GM18519 (cell line): Measurements from ENCODE around the gene ARMC6.
A peak's percentile ranks its signal among the peaks of the same experiment; 100 is the strongest.

Source experiments
- ATAC-seq: cut with Tn5 transposase; IDR thresholded peaks from one replicate; pipeline ENCODE4 v1.9.1; 2021; ENCODE audit warnings: mild to moderate bottlenecking, moderate library complexity; ENCODE audit not compliant: unreplicated experiment, low FRiP score

The ARMC6 gene

DNA sequence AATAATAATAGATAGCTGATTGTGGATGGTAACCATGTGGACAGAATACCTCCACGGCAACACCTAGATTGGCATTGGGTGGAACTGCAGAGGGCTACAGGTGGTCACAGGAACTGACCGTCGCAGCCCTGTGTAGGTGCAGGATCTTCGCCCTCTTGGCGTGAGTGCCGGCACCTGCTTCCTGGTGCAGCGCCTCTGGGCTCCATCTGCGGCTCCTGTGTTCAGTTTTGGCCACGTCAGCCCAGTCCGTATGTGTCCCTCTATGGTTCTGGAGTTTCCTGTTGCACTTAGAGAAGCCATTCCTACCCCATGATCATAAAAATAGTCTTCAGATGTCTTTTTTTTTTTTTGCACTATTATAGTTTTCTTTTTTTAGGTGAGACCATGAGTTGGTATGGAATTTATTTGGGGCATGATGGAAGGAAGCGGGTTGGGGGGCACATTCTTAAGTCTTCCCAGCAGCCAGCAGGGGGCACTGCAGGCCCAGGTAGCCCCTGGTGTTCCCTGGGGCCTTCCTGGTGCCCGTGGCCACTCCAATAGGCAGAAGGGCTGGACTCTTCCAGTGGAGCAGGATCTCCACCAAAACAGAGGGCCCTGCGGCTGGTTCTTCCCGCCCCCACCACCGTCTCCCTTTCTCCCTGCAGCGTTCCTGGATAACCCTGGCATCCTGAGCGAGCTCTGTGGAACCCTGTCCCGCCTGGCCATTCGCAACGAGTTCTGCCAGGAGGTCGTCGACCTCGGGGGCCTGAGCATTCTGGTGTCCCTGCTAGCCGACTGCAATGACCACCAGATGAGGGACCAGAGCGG is 20.3 kb downstream of the ARMC6 start:
- ATAC-seq, result no peak

DNA sequence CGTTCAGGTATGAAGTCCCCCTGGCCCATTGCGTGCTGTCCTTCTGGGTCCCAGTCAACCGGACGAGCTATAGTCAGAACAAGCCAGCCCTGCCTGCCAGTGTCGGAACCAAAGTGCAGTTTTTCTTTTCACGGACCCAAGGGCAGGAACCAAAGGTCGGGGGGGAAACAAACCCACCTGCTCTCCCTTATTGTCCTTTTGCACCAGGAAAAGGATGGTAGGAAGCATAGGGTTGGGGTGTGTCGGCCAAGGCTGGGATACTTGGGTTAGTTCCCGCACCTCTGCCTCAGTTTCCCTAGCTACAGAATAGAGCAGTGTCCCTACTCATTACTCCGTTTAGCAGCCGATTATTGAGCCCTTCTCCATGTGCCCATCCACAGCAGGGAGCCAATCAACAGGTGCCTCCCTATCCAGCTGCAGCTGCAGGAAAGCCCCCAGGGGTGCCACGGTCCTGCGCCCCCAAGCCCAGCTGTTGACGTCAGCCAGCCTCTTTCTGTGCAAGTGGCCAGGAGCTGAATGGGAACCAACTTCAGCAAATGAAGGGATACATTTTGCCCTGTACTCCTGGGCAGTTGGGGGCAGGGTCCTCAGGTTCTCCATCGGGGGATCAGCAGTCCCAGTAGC is 21.0 kb downstream of the ARMC6 start:
- no peak for ATAC-seq

DNA sequence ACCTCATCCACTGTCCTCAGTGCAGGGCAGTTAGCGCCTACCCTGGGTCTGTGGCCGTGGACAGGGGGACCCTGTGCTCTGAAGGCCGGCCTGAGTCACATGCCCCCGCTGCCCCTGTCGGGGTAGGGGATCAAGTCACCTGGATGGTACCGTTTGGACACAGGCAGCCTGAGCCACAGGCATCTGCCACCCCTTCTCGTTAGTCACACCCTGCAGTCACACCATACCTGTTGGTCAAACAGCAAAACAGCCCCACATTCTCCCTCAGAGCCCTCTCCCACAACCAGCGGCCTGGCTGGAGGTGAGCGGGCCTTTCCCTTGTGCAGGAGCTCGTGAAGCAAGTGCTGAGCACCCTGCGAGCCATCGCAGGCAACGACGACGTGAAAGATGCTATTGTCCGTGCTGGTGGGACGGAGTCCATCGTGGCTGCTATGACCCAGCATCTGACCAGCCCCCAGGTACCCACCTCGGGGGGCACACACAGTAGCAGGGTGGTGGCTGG is 21.6 kb downstream of the ARMC6 start:
- no peak for ATAC-seq

DNA sequence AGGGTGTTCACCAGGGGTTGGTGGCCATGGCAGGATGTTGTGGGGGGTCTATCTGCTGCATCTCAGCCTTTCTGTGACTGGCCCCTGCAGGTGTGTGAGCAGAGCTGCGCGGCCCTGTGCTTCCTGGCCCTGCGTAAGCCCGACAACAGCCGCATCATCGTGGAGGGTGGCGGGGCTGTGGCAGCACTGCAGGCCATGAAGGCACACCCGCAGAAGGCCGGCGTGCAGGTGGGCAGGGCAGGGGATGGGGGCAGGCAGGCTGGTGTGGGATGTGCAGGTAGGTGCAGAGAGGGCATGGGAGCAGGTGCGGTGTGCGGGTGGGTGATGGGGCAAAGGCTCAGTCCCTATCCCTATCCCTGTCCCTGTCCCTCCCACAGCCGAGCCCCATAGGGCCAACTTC is 22.3 kb downstream of the ARMC6 start:
- ATAC-seq, result no peak

DNA sequence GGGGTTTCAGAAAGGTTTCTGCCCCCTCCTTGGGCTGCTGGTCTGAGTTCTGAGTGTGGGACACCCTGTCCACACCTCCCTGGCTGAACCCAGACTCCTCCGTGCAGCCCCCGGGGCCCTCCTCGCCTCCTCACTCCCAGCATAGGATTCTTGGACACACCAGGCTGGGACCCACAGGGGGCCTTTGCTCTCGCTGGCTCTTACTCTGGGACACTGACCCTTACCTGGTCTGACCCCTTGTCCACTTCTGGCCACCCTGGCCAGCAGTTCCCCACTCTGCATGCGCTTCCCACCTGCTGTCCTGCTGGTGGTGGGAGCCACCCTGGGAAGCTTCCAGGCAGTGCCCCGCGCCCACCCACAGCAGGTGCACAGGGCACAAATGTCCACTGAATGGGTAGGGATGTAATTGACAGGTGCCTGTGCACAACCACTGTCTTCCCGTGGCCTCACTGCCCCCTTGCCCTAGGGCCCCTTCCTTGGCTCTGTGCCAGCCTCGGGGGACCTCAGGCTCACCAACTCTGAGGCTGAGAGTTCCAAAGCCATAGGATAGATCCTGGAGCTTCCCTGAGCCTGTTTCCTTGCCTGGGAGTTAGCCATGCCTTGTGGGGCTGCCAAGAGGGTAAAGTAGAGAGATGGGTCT is 23.4 kb downstream of the ARMC6 start:
- ATAC-seq, result no peak

DNA sequence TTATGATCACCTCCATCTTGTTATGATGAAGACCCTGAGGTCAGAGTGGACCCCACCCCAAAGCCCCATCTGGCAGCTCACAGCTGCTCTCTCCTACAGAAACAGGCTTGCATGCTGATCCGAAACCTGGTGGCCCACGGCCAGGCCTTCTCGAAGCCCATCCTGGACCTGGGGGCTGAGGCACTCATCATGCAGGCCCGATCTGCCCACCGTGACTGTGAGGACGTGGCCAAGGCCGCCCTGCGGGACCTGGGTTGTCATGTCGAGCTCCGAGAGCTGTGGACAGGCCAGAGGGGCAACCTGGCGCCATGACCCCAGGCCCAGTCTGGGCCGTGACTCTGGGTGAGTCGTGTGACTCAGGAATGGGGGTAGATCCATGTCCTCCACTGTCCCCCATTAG is 23.9 kb downstream of the ARMC6 start:
- ATAC-seq, result no peak

DNA sequence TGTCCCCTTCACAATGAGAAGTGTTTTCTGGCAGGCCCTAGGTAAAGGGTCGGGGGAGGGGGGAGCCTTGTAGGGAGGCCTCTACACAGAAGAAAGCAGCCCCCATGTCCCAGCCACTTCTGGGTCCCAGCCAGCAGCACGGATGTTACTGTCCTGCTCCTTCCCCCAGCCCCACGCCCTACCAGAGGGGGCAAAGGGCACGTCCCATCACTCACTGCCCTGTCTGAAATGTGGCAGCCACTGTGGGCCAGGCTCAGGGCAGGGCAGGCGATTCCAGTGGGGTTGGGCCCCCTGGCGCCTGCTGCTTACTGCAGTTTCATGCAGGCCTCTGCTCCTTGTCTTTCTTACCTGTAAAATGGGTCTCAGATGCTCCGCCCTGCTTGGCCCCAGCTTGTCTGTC is 24.3 kb downstream of the ARMC6 start:
- ATAC-seq, result no peak

DNA sequence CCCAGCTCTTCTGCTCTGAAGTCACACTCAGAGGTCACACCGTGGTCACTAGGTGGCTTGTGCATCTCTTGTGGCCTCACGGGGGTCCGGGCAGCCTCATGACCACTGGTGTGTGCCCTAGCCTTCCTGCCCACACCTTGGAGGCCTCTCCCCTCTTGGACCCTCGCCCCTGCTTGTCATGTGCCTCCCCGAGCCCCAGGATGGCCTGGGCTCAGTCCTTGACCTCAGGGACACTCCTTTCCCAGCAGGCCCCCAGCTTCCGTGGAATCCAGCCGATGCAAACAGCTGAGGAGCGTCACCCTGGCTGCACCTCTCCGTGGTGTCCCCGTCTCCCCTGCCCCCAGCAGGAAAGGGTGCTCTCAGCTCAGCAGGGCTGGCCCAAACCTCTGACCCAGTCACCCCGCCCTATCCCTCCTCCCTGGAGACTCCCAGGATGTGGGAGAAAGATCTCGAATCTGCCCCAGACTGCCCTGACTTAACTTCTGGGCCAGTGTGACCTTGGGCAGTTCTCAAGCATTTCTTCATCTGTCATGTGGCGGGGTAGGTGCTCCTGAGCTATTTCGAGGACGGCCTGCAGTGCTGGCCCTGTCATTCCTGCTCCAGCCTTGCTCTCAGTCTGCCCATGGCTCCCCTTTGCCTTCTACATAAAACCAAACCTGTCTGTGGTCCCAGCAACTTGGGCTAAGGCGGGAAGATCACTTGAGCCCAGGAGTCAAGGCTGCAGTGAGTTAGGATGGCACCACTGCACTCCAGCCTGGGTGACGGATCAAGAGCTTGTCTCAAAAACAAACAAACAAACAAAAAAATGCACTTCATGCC is 25.8 kb downstream of the ARMC6 start:
- no peak for ATAC-seq

DNA sequence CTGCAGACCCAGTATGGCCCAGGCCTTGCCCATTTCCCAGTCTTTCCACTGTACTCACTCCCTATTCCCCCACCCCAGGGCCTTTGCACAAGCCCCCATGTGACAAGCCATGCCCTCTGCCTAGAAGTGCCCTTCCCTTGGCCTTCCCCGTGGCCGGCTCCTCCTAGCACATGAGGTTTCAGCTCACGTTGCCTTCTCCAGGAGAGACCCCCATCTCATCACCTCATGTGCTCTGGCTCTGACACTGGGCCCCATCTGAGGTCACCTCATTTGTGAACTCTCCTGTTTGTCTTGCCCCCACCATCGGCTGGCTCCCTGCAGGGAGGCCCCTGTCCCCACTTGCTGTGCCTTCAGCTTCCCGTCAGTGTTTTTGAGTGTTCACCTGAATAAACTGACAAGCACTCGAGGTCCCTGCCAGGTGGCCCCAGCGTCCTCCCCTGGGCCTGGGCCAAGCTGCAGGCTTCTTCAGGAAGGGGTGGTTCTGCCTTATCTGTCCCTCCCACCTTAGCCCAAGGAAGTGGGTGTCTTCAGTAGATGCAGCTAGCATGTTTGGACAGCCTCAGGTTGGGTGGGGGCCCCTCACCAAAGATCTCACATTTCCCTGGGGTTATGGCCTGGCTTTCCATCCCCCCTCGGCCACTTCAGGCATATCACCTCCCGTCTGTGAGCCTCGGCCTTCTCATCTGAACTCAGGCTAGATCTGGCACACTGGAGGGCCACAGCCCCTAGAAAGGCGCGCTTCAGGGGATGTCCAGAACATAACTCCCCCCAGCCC is 26.6 kb downstream of the ARMC6 start:
- no peak for ATAC-seq

DNA sequence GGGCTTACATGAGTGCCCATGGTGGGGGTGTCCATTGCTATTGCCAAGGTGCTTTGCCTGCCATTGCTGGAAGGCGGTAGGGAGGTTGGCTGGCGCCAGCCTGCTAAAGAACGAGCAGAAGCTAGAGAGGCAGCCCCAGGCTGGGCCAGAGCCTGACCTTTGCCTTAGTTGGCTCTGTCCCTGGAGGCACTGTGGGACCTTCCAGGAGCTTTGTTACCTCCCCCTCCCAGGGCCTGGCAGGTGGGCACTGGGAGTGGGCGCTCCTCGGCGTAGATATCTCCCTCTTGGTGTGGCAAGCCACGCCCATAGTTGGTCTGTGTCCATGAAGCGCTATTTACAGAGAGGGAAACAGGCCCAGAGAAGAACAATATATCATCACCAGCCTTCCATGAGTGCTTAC is 28.1 kb downstream of the ARMC6 start:
- no peak for ATAC-seq

DNA sequence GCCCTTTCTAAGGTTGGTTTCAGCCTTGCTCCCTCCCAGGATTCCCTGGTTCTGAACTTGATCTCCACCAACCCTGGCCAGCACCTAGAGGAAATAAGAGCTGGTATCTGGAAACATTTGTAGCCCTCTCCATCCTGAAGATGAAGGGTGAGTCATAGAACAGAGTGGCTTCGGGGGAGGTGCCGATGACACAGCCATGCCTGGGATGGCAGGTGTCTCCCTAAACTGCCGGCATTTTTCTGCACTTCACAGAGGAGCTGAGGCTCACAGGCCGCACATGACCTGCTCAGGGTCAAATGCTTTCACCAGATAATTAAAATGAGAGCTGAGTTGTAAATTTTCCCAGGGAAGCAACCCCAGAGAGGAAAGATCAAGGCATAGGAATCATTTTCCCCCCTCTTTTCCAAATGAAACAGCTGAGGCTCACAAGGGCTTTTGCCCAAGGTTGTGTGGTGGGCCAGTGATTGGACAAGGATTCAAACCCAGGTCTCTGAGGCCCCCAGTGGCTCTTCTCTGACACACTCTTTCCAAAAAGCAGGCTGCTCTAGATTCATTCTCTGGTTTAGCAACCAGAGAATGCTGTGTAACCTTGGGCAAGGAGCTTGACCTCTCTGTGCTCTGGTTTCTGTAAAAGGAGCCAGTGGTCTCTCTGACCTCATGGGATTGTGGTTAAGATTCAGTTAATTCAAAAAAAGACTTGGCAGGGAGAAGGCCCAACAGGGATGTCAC is 29.2 kb downstream of the ARMC6 start:
- ATAC-seq, result no peak

DNA sequence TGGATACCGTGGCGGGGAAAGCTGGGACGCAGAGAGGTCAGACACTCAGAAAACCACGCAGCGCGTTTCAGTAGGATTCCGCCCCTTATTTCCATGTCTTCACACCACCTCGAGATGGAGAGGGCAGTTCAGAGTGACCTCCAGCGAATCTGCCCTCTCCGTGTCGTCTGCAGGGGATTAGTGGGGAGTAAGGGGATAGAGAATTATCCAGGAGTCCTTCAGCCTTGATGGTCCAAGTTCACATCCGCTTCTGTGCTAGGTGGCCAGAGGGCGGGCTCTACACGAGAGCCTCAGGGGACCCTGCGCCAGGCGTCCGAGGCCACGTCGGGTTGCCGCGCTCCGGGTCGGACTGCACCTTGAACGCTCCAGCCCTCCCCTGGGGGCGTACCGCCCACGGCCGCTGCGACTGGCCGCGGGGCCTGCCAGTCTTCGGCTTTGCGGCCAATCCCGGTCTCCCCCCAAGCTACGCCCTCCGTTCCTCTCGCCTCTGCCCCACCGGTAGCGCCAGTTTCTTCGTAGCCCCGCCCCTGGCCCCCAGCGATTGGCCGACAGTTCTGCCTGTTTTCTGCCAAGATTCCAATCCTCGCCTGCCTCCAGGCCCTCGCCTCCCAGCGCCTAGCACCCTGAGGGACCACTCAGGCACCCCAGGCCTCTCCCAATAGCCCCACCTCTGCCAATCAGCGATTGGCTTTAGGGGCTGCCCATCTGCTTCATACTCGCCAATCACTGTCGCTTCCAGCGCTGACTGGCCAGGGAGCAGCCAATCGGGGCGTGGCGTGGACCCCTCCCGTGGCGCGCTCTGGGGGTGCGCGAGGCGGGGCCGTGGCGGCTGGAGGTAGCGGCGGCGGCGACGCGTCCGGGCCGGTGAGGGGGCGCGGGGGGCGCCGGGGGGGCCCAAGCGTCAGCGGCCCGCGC is 30.0 kb downstream of the ARMC6 start, which contains the start of gene SLC25A42:
Gene SLC25A42, plus strand, starts transcription at position 812 of the 915 bp plus-strand sequence. CDS start 32,131 bp downstream, outside the sequence.
- ATAC-seq, result peak; percentile 83

DNA sequence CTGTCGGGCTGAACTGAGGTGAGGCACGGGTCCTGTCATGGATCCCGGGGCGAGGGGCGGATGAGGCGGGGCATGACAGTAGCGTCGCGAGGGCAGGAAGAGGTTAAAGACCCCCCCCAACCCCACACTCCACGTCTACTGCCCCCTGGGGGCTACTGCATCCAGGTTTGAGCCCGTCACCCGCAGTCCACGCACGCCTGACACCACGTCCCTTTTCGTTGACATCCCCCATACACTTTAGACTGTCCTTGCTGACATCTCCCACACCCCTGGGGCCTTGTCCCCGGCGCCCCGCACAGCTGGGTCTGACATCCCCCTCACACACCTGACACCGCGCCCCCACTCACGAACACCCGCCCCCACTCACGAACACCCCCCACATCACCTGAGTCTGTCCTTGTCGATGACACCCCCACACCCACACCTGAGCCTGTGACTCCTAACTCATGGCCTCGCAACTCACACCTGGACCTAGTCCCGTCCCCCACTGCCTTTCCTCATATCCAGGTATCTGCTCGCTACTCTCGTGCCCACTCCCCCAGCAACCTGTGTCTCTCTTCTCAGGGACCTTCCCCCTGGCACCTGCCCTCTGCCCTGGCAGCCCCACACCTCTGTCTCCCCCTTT is 30.8 kb downstream of the ARMC6 start:
- no peak for ATAC-seq

DNA sequence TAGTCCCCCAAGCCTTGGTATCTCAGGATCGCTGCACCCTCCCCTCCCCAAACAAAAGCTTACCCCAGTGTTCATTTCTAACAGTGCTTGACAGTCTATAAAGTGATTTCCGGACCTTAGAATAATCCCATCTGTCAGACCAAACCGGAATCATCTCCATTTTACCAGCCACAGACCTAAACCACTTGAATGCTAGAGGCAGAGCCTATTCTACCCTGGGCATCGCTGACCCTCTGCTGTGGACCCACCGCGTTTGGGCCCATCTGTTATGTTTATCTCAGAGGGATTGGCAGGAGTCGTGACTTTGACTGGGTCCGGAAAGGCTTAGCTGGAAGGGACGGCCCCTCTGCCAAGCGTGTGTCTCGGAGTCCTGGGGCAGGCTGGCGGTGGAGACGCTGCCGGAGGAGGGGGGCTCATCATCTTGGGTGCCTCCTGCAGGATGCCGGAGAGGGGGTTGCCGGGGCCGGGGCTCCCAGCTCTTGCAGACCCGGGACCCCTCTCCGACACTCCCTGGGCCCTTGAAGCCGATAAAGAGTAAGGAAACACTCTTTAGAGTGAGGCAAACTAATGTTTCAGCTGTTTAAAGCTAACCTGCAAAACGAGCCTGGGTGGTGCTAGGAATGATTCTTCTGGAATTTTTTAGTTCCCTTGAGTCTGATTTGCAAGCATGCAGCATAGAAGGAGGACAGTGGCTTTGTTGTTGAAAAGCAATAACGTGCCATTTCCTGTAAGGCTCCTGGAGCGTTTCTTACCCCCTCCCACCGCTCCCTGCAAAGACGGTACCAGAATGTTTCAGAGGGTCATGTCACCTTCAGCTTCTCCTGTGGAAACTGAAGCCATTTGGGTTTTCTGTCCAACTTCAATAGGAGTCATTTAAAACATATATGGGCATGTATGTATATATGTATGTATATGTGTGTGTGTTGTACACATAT is 31.7 kb downstream of the ARMC6 start:
- ATAC-seq, result no peak

DNA sequence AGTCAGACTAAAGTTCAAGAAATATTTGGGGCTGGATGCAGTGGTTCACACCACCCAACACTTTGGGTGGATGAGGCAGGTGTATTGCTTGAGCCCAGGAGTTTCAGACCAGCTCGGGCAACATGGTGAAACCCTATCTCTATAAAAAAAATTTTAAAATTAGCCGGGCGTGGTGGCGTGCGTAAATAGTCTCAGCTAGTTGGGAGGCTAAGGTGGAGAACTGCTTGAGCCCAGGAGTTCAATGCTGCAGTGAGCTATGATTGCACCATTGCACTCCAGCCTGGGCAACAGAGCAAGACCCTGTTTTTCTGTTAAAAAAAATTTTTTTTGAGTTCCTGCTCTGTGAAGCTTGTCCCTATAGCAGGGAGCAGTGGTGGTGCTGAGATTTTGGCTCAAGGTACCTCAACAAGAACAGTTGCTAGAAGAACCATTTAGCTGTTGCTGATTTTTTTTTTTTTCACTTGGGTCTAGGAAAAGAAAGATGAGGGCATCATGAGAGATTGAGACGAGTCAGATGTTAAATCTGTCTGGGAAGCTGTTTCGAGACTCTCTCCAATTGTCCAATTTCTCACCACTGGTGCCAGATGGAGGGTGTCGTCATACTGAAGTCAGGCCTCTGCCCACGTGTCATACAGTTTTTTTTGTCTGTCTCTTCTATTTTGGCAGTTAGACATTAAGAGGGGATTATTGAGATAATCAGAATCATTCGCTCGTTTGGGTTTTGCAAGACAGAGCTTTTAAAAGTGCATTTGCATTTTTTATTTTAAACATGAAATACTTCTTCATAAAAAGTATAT is 34.1 kb downstream of the ARMC6 start:
- ATAC-seq, result no peak
